Endothelial cell of umbilical vein (primary cell): Measurements from ENCODE around the gene PTPRT. TPM values are rescaled to one million over a fixed set of nuclear protein-coding genes. Genes with fewer than 3 reads are reported as not detected.

Source experiments
- BruUV-seq: library from RNA; stranded (reverse); fragments of 400-500 nt; replicated peaks from 2 replicates; lab custom pipeline; 2021; lab: Mats Ljungman, UMichigan
- CTCF ChIA-PET: fragments of 300-600, 350-600 bp; sonication (Branson Sonifier 250); formaldehyde crosslinking; loops from one replicate; lab custom pipeline; 2021; ENCODE audit warnings: antibody characterized with exemption, inconsistent platforms; lab: Charles Lee
- POLR2A ChIA-PET: fragments of 300-600, 350-600 bp; sonication (Branson Sonifier 250); formaldehyde crosslinking; loops from one replicate; lab custom pipeline; 2021; ENCODE audit warnings: antibody characterized with exemption, inconsistent platforms; lab: Charles Lee
- DNase-seq: peaks from one replicate; pipeline ENCODE4 v3.0.0-alpha.2; 2011; ENCODE audit warnings: low read depth, low spot score
- FAIRE-seq: peaks from 2 replicates; lab custom pipeline; 2011; peaks lifted over from hg19 to GRCh38; lab: Jason Lieb, UNC
- H2AFZ ChIP-seq: 2 replicates; pipeline ENCODE4 v1.6.0; 2012; ENCODE audit warnings: low read depth, low read length, control low read depth, inconsistent platforms
- H3K27ac ChIP-seq: 2 replicates; pipeline ENCODE4 v1.5.1; 2011; ENCODE audit warnings: low read depth, mild to moderate bottlenecking, control low read depth, low read length, moderate library complexity; ENCODE audit not compliant: insufficient read depth
- H3K27me3 ChIP-seq, 2 experiments: 2 replicates each; pipeline versions ENCODE4 v1.6.0 to v1.6.1; 2011; ENCODE audit warnings: low read length in 2 of 2, mixed read lengths in 1 of 2; ENCODE audit not compliant: control insufficient read depth in 2 of 2, insufficient read depth in 2 of 2
- H3K36me3 ChIP-seq, 2 experiments: 2 replicates in 1 of 2; 3 replicates in 1 of 2; pipeline ENCODE4 v1.5.1; 2011; ENCODE audit warnings: low read length in 2 of 2, mild to moderate bottlenecking in 1 of 2, moderate library complexity in 1 of 2; ENCODE audit not compliant: control insufficient read depth in 2 of 2, insufficient read depth in 2 of 2; ENCODE audit errors: extremely low read depth in 1 of 2
- H3K4me1 ChIP-seq: 3 replicates; pipeline ENCODE4 v1.5.1; 2011; ENCODE audit warnings: mild to moderate bottlenecking, low read length; ENCODE audit not compliant: control insufficient read depth, insufficient read depth; ENCODE audit errors: extremely low read depth
- H3K4me2 ChIP-seq: 2 replicates; pipeline ENCODE4 v1.6.1; 2011; ENCODE audit warnings: low read length, control low read depth, mixed read lengths; ENCODE audit not compliant: insufficient read depth
- H3K4me3 ChIP-seq, 3 experiments: fragments of 200-600 bp in 1 of 3; sonication (generic), shearing (Covaris generic) in 1 of 3; replicated peaks in 1 of 3; 2 replicates each; pipeline ENCODE4 v1.5.1; 2011 to 2016; ENCODE audit warnings: control low read depth in 3 of 3, low read length in 3 of 3, mild to moderate bottlenecking in 2 of 3, inconsistent platforms in 1 of 3, low read depth in 1 of 3, moderate library complexity in 1 of 3; ENCODE audit not compliant: insufficient read depth in 1 of 3
- H3K79me2 ChIP-seq: 2 replicates; pipeline ENCODE4 v1.6.0; 2012; ENCODE audit warnings: low read length, inconsistent platforms; ENCODE audit not compliant: control insufficient read depth, insufficient read depth
- H3K9ac ChIP-seq: replicated peaks from 2 replicates; pipeline ENCODE3; 2011; ENCODE audit warnings: low read length, control low read depth; ENCODE audit not compliant: insufficient read depth; ENCODE audit errors: extremely low read depth
- H3K9me1 ChIP-seq: replicated peaks from 3 replicates; pipeline ENCODE4 v1.6.0; 2011; ENCODE audit warnings: mild to moderate bottlenecking, low read length; ENCODE audit not compliant: control insufficient read depth, insufficient read depth; ENCODE audit errors: extremely low read depth
- H3K9me3 ChIP-seq: replicated peaks from 2 replicates; pipeline ENCODE4 v1.5.1; 2012; ENCODE audit warnings: low read length, inconsistent platforms; ENCODE audit not compliant: control insufficient read depth, insufficient read depth
- H4K20me1 ChIP-seq: replicated peaks from 2 replicates; pipeline ENCODE3; 2011; ENCODE audit warnings: mild to moderate bottlenecking, low read length; ENCODE audit not compliant: control insufficient read depth, insufficient read depth; ENCODE audit errors: extremely low read depth
- EZH2 ChIP-seq: IDR thresholded peaks from 2 replicates; pipeline ENCODE4 v1.6.1; 2012; ENCODE audit warnings: borderline replicate concordance, low read depth, mild to moderate bottlenecking, moderate library complexity, low read length, inconsistent platforms; ENCODE audit not compliant: severe bottlenecking
- GATA2 ChIP-seq: IDR thresholded peaks from 2 replicates; pipeline ENCODE4 v1.7.0; 2011; ENCODE audit warnings: low read depth, mild to moderate bottlenecking, moderate library complexity, mixed read lengths, low read length; ENCODE audit not compliant: insufficient read length, insufficient read depth
- MYC ChIP-seq: IDR thresholded peaks from one replicate; pipeline ENCODE4 v1.6.1; 2011; ENCODE audit warnings: mild to moderate bottlenecking, low read depth, low read length
- POLR2AphosphoS5 ChIP-seq: IDR thresholded peaks from 2 replicates; pipeline ENCODE4 v1.6.1; 2012; ENCODE audit warnings: low read depth, mild to moderate bottlenecking, control low read depth, low read length, moderate library complexity; ENCODE audit not compliant: insufficient read depth
- dilution Hi-C: fragments of 300-500 bp; cut with MboI; formaldehyde crosslinking; loops from one replicate; pipeline ENCODE4 v1.15.0; 2019; ENCODE audit warnings: low sequenced_read_pairs; ENCODE audit not compliant: extremely low pct_ligation_motif_present
- intact Hi-C: fragments of 100-400 bp; cut with micrococcal nuclease; formaldehyde crosslinking; loops from one replicate; pipeline ENCODE4 v1.10.0; 2022
- polyA plus RNA-seq, 4 experiments: library from polyadenylated mRNA; depleted of rRNA in 3 of 4; stranded (reverse) in 3 of 4; unstranded in 1 of 4; fragments of >200 nt; gene quantifications; 2 replicates each; pipeline versions ENCODE4 v1.2.1 to v1.2.3, GENCODE V29; 2011 to 2012; ENCODE audit warnings: missing spikeins in 1 of 4
- total RNA-seq: library from RNA; stranded (reverse); gene quantifications from 2 replicates; pipeline ENCODE4 v1.2.3, GENCODE V29; 2021
- TF ChIP-seq, protein P1 (sequence below): IDR thresholded peaks from 2 replicates; pipeline ENCODE4 v1.6.1; 2011; ENCODE audit not compliant: insufficient read depth, insufficient read length
- TF ChIP-seq, protein P2 (sequence below), 2 donors: IDR thresholded peaks; 1 replicate in 1 of 2; 2 replicates in 1 of 2; pipeline ENCODE4 v1.5.1; 2011; ENCODE audit warnings: low read length in 2 of 2, mild to moderate bottlenecking in 2 of 2, moderate library complexity in 2 of 2, control low read depth in 1 of 2, inconsistent platforms in 1 of 2, low read depth in 1 of 2; ENCODE audit not compliant: insufficient read depth in 1 of 2; ENCODE audit errors: extremely low read depth in 1 of 2

The PTPRT gene
- total and polyA plus RNA-seq, 2 donors (not counting 3 experiments of a cell fraction or from before 2014, with no cell fraction given), result not detected

- FAIRE-seq (no peak), DNase-seq (no peak)
- dilution Hi-C loops, result no loop called here
- no peak overlapping the region for H2AFZ ChIP-seq
- H3K4me3 ChIP-seq, result no peak overlapping the region
- H3K9ac ChIP-seq, result no peak overlapping the region
- no peak overlapping the region for H3K27ac ChIP-seq
- intact Hi-C loops, result no loop called here
- H3K4me1 ChIP-seq, result no peaks in the 10 kb centered on the region
- no TSS peak for BruUV-seq
- no peak for TF ChIP-seq MYC
- TF ChIP-seq, protein P1, sequence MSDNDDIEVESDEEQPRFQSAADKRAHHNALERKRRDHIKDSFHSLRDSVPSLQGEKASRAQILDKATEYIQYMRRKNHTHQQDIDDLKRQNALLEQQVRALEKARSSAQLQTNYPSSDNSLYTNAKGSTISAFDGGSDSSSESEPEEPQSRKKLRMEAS, result no peak
- TF ChIP-seq POLR2AphosphoS5, result no peak
- TF ChIP-seq EZH2, result no peak
- no peak for TF ChIP-seq GATA2
- H3K4me2 ChIP-seq, result no peak overlapping the region
- H4K20me1 ChIP-seq, result no peaks in the 10 kb centered on the region
- ChIA-PET CTCF (no interaction called here), POLR2A (no interaction called here)
- no peaks in the 10 kb centered on the region for H3K27me3 ChIP-seq
- H3K9me3 ChIP-seq, result peaks cover 3% of the 10 kb centered on the region
- H3K9me1 ChIP-seq, result no peaks in the 10 kb centered on the region
- H3K79me2 ChIP-seq, result no peaks in the 10 kb centered on the region
- H3K36me3 ChIP-seq, result no peaks in the 10 kb centered on the region
Observed at GRCh38 chr20:42790111-42790510, 399.6 kb downstream of the PTPRT start.

GRCh38 chr20:42788707-42789106 lies 401.0 kb downstream of the PTPRT start:
- ChIA-PET CTCF (no interaction called here), POLR2A (no interaction called here)
- H3K79me2 ChIP-seq, result no peaks in the 10 kb centered on the region
- no peaks in the 10 kb centered on the region for H3K4me1 ChIP-seq
- dilution Hi-C loops (no loop called here), intact Hi-C loops (no loop called here)
- H3K9me1 ChIP-seq, result no peaks in the 10 kb centered on the region
- peaks cover 3% of the 10 kb centered on the region for H3K9me3 ChIP-seq
- no peak overlapping the region for H3K4me3 ChIP-seq
- H3K27ac ChIP-seq, result no peak overlapping the region
- no peak overlapping the region for H3K9ac ChIP-seq
- FAIRE-seq (no peak), DNase-seq (no peak)
- no peak overlapping the region for H3K4me2 ChIP-seq
- H4K20me1 ChIP-seq, result no peaks in the 10 kb centered on the region
- no peak overlapping the region for H2AFZ ChIP-seq
- TF ChIP-seq MYC, result no peak
- TF ChIP-seq, protein P1, result no peak
- TF ChIP-seq, protein P2, sequence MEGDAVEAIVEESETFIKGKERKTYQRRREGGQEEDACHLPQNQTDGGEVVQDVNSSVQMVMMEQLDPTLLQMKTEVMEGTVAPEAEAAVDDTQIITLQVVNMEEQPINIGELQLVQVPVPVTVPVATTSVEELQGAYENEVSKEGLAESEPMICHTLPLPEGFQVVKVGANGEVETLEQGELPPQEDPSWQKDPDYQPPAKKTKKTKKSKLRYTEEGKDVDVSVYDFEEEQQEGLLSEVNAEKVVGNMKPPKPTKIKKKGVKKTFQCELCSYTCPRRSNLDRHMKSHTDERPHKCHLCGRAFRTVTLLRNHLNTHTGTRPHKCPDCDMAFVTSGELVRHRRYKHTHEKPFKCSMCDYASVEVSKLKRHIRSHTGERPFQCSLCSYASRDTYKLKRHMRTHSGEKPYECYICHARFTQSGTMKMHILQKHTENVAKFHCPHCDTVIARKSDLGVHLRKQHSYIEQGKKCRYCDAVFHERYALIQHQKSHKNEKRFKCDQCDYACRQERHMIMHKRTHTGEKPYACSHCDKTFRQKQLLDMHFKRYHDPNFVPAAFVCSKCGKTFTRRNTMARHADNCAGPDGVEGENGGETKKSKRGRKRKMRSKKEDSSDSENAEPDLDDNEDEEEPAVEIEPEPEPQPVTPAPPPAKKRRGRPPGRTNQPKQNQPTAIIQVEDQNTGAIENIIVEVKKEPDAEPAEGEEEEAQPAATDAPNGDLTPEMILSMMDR (IDR thresholded peaks at IDR 0.05; ENCODE audit: extremely low read depth in 1 of 2, insufficient read depth in 1 of 2, low read depth in 1 of 2, low read length in 2 of 2), result no peak
- H3K36me3 ChIP-seq, result no peaks in the 10 kb centered on the region
- BruUV-seq, result no TSS peak
- no peaks in the 10 kb centered on the region for H3K27me3 ChIP-seq
